ENCODE results near the gene PSMA4. TPM values are rescaled to one million over a fixed set of nuclear protein-coding genes. Genes with fewer than 3 reads are reported as not detected.

The PSMA4 gene
- polyA plus RNA-seq, 3 donors: 60.9 to 243 (median 159) TPM

Other genes starting within 250 kb of the PSMA4 start
- gene SKIC8, start 240.8 kb upstream of the PSMA4 start, polyA plus RNA-seq: 10 to 100 TPM; 29.0 to 58.3 (median 55.7) TPM
- gene CRABP1, start 200.1 kb upstream of the PSMA4 start, polyA plus RNA-seq: under 1 TPM in 1 of 3 donors, not detected in 2; 0.82 TPM
- gene IREB2, start 102.2 kb upstream of the PSMA4 start, polyA plus RNA-seq: 10 to 100 TPM in 2 of 3 donors, 1 to 10 TPM in 1; 7.5 to 16.9 (median 15.4) TPM
- gene HYKK, start 32.9 kb upstream of the PSMA4 start, polyA plus RNA-seq: 1 to 10 TPM; 2.2 to 3.9 (median 3.4) TPM
- gene CHRNA5, start 25.1 kb downstream of the PSMA4 start, polyA plus RNA-seq: 1 to 10 TPM; 1.1 to 1.3 (median 1.1) TPM
- gene CHRNA3, start 80.6 kb downstream of the PSMA4 start, polyA plus RNA-seq: under 1 TPM in 1 of 3 donors, not detected in 2; 0.15 TPM
- gene CHRNB4, start 100.8 kb downstream of the PSMA4 start, polyA plus RNA-seq: under 1 TPM in 2 of 3 donors, not detected in 1; 0.03 TPM